Activated naive CD4-positive, alpha-beta T cell (primary cell): ENCODE measurements around the gene MARCKS.

Experiments
- DNase-seq, 4 experiments: peaks; one replicate each; lab custom pipeline; 2025; lab: John Stamatoyannopoulos, UW

Gene MARCKS, protein sequence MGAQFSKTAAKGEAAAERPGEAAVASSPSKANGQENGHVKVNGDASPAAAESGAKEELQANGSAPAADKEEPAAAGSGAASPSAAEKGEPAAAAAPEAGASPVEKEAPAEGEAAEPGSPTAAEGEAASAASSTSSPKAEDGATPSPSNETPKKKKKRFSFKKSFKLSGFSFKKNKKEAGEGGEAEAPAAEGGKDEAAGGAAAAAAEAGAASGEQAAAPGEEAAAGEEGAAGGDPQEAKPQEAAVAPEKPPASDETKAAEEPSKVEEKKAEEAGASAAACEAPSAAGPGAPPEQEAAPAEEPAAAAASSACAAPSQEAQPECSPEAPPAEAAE

GRCh38 chr6:113856625-113857555 lies at the start of gene MARCKS:
TSS of gene MARCKS (plus strand) at chr6:113857345. CDS start at chr6:113857746, 401 bp downstream.
- DNase-seq: no peak

DNA sequence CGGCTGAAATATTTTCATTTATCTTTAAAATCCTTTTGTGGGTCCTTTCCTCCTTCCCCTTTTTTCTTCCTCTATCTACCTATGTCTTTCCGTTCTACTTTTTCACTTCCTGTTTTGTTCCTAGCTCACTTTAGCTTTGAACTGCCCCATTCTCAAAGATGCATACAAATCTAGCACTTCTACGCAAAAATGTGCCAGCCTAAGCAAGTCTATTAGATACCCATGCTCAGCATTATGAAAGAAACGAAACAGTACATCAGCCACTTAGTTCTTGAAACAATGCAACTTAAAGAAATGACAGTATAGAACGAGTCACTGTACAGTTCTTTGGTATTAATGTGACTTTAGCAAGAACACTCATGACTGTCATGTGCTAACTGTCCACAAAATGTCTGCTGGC lies 47.3 kb upstream of the MARCKS start:
- DNase-seq: no peak

- no peak for DNase-seq
Measured at GRCh38 chr6:113813142-113813541, 44.0 kb upstream of the MARCKS start.

DNA sequence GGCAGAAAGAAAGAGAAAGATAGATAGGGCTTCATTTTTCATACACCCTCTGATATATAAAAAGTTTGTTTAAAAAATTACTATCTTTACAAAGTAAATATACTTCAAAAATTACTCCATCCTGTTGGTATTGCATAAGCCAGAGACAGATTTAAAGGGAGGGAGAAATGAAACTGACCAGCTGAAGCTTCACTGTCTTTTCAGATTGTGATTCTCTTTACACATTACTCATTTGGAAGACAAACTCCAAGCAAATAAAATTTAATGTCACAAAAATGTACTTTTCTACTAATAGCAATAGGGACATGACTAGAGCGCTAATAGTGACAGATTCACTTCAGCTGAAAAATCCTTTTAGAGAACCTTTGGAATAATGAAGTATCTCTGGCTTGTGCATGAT lies 38.6 kb upstream of the MARCKS start:
- no peak for DNase-seq

DNA sequence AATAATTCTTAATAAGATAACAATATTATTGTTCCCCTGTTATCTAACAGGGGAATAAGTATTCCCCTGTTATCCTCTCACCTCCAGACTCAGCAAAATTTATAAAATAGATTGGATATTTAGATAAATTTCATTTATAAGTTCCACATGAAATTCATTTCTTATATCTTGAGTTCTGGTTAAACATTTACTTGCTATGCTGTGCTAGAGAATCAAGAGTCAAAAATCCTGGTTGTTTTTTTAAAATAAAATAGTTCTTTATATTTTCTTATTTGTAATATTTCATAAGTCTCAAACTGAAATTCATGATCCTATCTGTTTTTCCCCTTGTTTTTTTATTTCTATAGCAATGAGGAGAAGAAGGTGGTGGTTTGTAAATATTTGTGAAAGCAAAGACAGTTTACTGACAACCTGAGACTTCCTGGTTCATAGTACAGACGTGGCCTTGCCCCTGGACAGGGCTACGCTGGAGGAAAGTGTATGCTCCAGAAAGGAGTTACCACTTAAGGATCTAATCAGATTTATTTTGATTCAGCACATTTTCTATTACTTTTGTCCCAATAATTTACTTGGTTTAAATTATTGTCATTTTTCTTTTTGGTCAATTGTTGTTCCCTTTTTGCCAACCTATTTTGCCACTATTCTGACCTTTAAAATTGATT lies 37.8 kb upstream of the MARCKS start:
- no peak for DNase-seq

GRCh38 chr6:113820761-113821160 lies 36.4 kb upstream of the MARCKS start:
- DNase-seq: no peak

DNA sequence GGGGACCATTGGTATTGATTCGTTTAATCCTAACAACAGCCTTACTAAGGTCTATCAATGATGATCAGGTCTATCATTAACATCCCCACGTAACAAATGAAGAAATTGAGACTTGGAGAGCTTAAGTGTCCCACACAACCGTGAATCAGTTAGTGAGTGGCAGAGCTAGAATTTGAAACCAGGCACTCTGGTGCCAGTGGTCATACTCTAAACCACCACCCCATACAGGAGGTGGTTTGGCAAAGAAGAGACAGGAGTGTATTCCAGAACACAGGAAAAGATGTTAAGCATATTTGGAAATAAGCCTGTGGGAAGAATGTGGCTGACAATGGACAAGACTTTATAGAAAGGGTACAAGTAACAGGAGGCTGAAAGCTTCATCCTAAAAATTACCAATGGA lies 35.7 kb upstream of the MARCKS start:
- DNase-seq: no peak

- DNase-seq: no peak
Measured at GRCh38 chr6:113823916-113824315, 33.2 kb upstream of the MARCKS start.

GRCh38 chr6:113824411-113824810 lies 32.7 kb upstream of the MARCKS start:
- no peak for DNase-seq

DNA sequence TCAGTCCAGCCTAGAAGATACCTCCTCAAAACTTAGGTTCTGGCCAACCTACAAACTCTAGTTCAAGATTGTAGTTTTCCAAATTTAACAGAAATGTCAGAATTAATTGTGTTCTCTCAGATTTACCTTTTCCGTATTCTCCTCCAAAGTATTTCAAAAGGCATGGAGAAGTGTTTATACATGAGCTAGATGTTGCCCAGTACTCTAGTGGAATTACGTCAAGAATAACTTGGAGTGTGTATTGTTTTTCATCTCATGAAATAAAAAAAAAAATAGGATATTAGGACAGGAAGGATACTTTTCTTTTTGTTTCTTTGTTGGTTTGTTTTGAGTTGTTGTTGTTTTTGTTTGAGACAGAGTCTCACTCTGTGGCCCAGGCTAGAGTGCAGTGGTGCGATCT lies 32.3 kb upstream of the MARCKS start:
- DNase-seq: no peak

- DNase-seq: no peak
Measured at GRCh38 chr6:113825781-113826180, 31.4 kb upstream of the MARCKS start.

- no peak for DNase-seq
Measured at GRCh38 chr6:113828984-113829695, 28.0 kb upstream of the MARCKS start.

DNA sequence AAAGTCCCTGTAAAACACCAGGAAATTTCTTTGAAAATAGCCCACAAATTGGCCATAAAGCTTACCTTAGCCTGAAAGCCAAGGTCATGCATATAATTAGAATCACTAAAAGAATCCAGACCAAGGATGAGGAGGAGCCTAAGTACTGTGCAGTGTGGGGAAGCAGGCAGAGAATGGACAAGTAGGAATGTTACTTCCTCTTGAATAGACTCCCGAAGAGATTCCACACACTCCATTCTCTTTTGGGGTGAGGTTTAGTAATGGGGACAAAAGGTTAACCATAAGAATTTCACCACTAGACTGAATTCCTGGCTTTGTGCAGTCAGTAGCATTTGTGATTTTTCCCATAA lies 27.5 kb upstream of the MARCKS start:
- no peak for DNase-seq

- DNase-seq: no peak
Measured at GRCh38 chr6:113830140-113830539, 27.0 kb upstream of the MARCKS start.

DNA sequence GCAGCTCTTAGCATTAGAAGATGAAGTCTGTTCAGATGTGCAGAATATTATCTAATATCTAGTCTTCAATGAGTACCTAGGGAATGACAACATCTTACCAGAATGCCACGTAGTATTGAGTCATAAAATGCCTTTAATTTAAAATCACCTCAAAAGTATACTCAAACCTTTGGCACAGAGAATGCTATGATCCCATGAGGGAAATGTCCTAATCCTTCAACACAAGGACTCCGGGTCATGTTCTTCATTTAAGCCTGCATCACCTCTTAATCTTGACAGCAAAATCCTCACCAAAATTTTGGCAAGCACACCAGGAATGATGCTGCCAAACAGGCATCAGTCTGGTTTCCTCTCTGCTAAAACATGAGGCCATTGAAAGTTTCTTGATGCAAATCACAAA lies 23.6 kb upstream of the MARCKS start:
- no peak for DNase-seq

GRCh38 chr6:113837170-113837569 lies 20.0 kb upstream of the MARCKS start:
- DNase-seq: no peak

DNA sequence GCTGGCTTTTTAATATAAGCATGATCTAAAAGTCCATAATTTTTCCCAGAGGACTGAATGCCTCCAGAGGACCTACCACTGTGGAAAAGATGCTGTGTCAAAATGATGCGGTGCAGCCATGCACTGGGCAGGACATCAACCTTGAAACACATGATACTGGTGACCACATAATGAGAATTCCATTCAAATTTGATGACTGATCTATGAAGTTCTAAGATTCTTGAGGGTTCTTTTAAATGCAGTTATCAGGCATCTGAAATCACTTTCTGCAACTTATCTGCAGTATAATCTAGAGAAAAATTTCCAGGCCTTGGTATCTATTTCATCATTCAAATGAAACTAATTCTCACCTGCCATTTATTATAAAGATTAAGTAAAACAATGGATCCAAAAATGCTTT lies 15.0 kb upstream of the MARCKS start:
- no peak for DNase-seq

- DNase-seq: no peak
Measured at GRCh38 chr6:113843500-113844073, 13.6 kb upstream of the MARCKS start.

GRCh38 chr6:113846577-113846976 lies 10.6 kb upstream of the MARCKS start:
- DNase-seq: no peak

GRCh38 chr6:113847447-113847846 lies 9.7 kb upstream of the MARCKS start:
- DNase-seq: no peak

DNA sequence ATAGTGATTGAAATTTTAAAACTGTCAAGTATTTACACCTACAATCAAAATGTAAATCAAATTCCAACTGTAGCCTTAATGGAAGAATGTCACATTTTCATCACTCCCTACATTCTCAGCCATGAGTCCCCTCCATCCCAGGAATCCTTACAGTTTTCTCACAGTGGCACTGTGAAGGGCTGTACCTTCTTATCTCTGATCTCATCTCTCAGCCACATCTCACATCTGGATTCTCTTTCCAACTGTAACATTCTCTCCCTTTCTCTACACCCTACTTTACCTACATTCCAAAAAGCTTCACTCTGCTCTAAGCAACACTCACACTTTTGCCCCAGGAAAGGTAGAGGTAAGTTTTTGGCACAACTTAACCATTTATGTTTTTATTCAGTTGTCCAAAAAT lies 8.9 kb upstream of the MARCKS start:
- no peak for DNase-seq

DNA sequence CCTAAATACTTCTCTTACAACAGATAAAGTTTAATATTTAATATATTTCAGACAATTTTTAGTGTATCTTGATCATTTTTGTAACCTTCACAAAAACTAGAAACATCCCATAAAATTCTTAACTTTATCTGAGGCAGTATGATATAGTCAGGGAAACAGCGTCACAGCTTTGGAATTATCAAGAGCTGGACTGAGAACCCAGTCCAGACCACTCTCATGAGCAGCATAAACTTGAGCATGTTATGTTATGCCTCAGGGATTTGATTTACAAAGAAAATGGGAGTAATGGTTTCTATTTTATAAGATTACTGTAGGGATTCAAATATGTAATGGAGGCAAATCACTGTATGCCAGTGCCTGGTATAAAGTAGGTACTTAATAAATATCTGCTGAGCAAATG lies 8.3 kb upstream of the MARCKS start:
- no peak for DNase-seq
